Tibial artery (tissue), 4 donors: ENCODE measurements around the gene AGPAT2.

Source experiments
- DNase-seq, 2 donors: peaks; one replicate each; pipeline ENCODE4 v3.0.0-alpha.2; 2019
- H3K27ac ChIP-seq, 2 donors: fragments of 200-600 bp; sonication (generic) in 1 of 2; 1 replicate in 1 of 2; 2 replicates in 1 of 2; pipeline ENCODE4 v1.5.1; 2018 to 2019; ENCODE audit warnings: mild to moderate bottlenecking in 1 of 2
- H3K27me3 ChIP-seq, 2 donors: fragments of 200-600 bp; sonication (generic) in 1 of 2; one replicate each; pipeline versions ENCODE4 v1.5.1 to v1.6.0; 2016 to 2019
- H3K36me3 ChIP-seq, 3 donors: fragments of 200-600 bp; sonication (generic) in 2 of 3; one replicate each; pipeline ENCODE4 v1.5.1; 2016 to 2019; ENCODE audit warnings: mild to moderate bottlenecking in 2 of 3
- H3K4me1 ChIP-seq, 4 donors: fragments of 200-600 bp; sonication (generic) in 2 of 4; 1 replicate in 3 of 4; 2 replicates in 1 of 4; pipeline ENCODE4 v1.5.1; 2016 to 2019
- H3K4me3 ChIP-seq, 2 donors: fragments of 200-600 bp; sonication (generic) in 1 of 2; 1 replicate in 1 of 2; 2 replicates in 1 of 2; pipeline ENCODE4 v1.5.1; 2018 to 2019; ENCODE audit warnings: mild to moderate bottlenecking in 2 of 2
- H3K9me3 ChIP-seq, 3 donors: fragments of 200-600 bp; sonication (generic) in 1 of 3; one replicate each; pipeline ENCODE4 v1.5.1; 2016 to 2019
- intact Hi-C: fragments of 100-400 bp; cut with DNase I; formaldehyde crosslinking; loops from one replicate; pipeline ENCODE4 v1.15.0; 2023; ENCODE audit warnings: low total_unique reads
- TF ChIP-seq, protein P1 (sequence below), 2 experiments: fragments of 200-600 bp in 1 of 2; fragments of 450-650 bp in 1 of 2; IDR thresholded peaks; one replicate each; pipeline ENCODE4 v1.5.1; 2017 to 2019; ENCODE audit warnings: antibody characterized with exemption in 2 of 2, mild to moderate bottlenecking in 1 of 2, moderate library complexity in 1 of 2

The AGPAT2 gene

DNA sequence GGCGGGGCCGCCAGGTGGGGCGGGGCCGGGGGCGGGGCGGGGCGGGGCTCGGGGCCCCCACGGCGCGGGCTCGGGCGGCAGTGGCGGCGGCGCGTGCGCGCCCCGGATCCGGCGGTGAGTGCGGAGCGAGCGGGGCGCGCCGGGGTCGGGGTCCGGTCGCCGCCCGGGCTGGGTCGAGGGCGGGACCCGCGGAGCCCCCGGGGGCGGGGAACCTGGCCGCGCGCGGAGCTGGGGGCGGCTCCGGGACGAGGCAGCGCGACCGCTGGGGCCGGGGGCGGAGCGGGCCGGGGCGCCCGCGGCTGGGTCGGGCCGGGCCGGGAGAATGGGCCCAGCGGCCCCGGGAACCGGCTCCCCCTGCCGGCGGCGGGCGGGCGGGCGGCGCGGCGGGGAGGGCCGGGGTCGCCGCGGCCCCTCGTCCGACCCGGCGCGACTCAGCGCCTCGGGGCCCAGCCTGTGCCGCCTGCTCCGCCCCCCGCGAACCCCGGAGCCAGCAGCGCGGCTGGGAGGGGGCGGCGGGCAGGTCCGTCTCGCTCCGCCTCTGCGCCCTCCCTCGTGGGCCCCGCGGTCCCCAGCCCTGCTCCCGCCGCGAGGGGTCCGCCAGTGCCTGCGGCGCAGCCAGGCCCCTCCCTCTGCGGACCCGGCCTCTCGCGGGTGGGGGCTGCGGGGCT, 21.4 kb downstream of the AGPAT2 start:
- Histone ChIP-seq H3K27me3 (peaks cover 0 to 94% of the 10 kb centered on the region in 2 donors), H3K4me1 (peaks cover 0 to 16% (median 10%) of the 10 kb centered on the region in 4 donors), H3K9me3 (no peaks in the 10 kb centered on the region), H3K4me3 (peak overlapping the region; percentile 41 to 46), H3K36me3 (peaks cover 0 to 17% (median 0%) of the 10 kb centered on the region in 3 donors), H3K27ac (no peak overlapping the region)
- no peak for DNase-seq
- TF ChIP-seq, protein P1, sequence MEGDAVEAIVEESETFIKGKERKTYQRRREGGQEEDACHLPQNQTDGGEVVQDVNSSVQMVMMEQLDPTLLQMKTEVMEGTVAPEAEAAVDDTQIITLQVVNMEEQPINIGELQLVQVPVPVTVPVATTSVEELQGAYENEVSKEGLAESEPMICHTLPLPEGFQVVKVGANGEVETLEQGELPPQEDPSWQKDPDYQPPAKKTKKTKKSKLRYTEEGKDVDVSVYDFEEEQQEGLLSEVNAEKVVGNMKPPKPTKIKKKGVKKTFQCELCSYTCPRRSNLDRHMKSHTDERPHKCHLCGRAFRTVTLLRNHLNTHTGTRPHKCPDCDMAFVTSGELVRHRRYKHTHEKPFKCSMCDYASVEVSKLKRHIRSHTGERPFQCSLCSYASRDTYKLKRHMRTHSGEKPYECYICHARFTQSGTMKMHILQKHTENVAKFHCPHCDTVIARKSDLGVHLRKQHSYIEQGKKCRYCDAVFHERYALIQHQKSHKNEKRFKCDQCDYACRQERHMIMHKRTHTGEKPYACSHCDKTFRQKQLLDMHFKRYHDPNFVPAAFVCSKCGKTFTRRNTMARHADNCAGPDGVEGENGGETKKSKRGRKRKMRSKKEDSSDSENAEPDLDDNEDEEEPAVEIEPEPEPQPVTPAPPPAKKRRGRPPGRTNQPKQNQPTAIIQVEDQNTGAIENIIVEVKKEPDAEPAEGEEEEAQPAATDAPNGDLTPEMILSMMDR (IDR thresholded peaks at IDR 0.05) = peak in 1 of 2 experiments; percentile 10
- intact Hi-C loops = no loop called here

DNA sequence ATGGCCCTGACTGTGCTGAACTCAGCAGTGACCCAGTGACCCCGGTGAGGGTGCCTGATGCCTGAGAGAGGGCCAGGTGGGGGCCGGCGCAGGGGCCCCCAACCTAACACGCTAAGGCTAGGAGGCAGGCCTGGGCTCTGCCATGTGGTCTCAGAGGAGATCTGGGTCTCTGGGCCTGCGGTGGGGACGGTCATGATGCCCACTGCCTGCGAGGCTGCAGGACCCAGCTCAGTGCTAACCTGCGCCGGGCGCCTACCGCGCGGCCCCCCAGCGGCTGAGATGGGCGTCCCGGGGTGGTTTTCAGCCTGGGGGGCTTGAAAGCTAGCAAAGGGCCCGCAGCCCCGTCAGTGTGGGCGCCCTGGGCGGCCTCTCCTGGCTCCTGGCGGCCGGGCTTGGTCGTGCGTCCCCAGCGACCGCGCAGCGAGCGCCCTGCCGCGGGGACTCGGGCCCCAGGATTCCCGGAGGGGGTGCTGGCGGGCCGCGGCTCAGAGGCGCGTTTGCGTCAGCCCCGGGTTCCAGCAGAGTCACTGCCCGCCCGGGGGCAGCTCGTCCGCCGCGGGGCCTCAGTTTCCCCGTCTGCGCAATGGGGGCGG, 22.1 kb downstream of the AGPAT2 start:
- Histone ChIP-seq H3K27ac (no peak overlapping the region), H3K36me3 (peaks cover 0 to 17% (median 0%) of the 10 kb centered on the region in 3 donors), H3K4me1 (peaks cover 0 to 16% (median 10%) of the 10 kb centered on the region in 4 donors), H3K4me3 (peak overlapping the region; percentile 41 to 46), H3K9me3 (no peaks in the 10 kb centered on the region), H3K27me3 (peaks cover 0 to 94% of the 10 kb centered on the region in 2 donors)
- DNase-seq = no peak
- TF ChIP-seq, protein P1 (IDR thresholded peaks at IDR 0.05) = peak in 1 of 2 experiments; percentile 11
- intact Hi-C loops = no loop called here

DNA sequence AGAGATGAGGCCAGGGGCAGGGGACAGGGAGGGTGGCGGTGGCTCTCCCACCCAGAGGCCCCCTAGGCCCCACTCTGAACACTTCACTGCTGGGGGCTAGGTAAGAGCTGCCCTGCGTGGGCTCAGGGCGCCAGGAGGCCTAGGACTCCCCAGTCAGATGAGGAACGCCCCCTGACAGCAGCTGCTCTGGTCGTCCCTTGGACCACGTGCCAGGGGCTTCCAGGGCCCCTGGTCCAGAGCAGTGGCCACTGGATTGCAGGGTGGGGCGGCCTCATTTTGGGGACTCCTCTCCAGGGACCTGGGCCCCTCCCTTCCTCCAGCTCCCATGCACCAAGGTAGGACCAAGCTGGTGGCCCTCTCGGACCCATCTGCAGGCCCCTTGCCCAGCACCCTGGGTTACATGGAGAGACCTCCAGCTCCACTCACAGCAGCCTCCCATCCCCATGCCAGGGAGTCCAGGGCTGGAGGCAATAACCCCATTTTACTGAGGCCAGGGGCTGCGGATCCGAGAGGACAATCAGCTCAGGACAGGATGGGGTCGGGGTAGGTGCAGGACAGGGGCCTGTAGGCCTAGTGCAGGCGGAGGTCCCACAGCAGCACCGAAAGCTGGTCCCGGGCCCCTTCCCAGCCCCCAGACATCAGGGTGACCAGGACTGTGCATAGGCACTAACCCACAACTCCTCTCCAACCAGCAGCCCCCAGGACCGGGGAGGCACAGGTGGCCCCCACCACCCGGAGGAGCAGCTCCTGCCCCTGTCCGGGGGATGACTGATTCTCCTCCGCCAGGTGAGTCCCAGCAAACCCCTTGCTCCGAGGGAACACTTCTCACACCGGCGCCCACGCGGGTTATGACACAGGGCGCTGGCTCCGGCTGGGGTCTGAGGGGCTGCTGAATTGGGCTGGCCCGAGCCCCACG, 23.0 kb downstream of the AGPAT2 start:
- DNase-seq = no peak
- no peak overlapping the region for H3K27ac ChIP-seq
- TF ChIP-seq, protein P1 (IDR thresholded peaks at IDR 0.05) = no peak
- H3K27me3 ChIP-seq = peaks cover 0 to 94% of the 10 kb centered on the region in 2 donors
- intact Hi-C loops = no loop called here
- peak overlapping the region; percentile 41 to 46 for H3K4me3 ChIP-seq
- H3K4me1 ChIP-seq = peaks cover 0 to 16% (median 10%) of the 10 kb centered on the region in 4 donors
- H3K9me3 ChIP-seq = no peaks in the 10 kb centered on the region
- peaks cover 0 to 17% (median 0%) of the 10 kb centered on the region in 3 donors for H3K36me3 ChIP-seq

DNA sequence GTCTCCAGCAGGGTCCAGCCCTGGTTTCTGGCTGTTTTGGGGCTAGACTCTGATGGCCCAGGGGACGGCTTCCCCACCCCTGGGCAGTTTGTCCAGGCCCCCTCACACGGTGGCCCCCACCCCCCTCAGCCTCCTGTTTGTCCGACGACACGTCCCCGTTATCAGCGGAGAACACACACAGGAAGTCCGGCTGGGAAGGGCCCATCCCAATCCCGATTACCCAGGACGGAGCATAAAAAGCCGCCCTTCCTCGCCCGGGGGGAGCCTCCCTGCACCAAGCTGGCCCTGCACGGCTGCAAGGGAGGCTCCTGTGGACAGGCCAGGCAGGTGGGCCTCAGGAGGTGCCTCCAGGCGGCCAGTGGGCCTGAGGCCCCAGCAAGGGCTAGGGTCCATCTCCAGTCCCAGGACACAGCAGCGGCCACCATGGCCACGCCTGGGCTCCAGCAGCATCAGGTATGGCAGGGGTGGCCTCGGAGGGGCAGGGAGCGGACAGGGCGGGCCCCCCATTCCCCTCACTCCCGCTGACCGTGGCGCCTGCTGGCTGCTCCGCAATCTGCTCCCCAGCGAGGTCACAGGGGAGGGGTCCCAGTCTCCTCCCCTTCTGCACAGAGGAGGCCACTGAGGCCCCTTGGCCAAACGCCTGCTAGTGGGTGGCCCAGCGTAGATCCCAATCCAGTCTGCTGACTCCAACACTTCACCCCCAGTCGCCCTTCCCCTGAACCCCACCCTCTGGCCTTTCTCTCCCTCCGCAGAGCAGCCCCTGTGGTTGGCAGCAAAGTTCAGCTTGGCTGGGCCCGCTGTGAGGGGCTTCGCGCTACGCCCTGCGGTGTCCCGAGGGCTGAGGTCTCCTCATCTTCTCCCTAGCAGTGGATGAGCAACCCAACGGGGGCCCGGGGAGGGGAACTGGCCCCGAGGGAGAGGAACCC, 24.3 kb downstream of the AGPAT2 start, which contains the start of gene EGFL7:
EGFL7 (plus strand) TSS at position 261 of the 926 bp plus-strand sequence. CDS start 5,367 bp downstream, outside the sequence.
- peak within 1 kb of the TSS in 1 of 2 donors; percentile 6 for H3K27ac ChIP-seq
- intact Hi-C loops = no loop called here
- H3K36me3 ChIP-seq = peaks cover 0 to 17% (median 0%) of the 10 kb centered on the region in 3 donors
- peaks cover 0 to 16% (median 10%) of the 10 kb centered on the region in 4 donors for H3K4me1 ChIP-seq
- DNase-seq = peak in 1 of 2 donors; percentile 54
- no peaks in the 10 kb centered on the region for H3K9me3 ChIP-seq
- H3K4me3 ChIP-seq = peak within 1 kb of the TSS; percentile 41 to 46
- TF ChIP-seq, protein P1 (IDR thresholded peaks at IDR 0.05) = no peak
- H3K27me3 ChIP-seq = peaks cover 0 to 94% of the 10 kb centered on the region in 2 donors
